Mesendoderm (in vitro differentiated cells): ENCODE results near the gene FRMD4B.
A peak's percentile ranks its signal among the peaks of the same experiment; 100 is the strongest.

ENCODE experiments used
- DNase-seq: peaks from one replicate; pipeline ENCODE4 v3.0.0; 2013
- H2AK5ac ChIP-seq: 2 replicates; pipeline ENCODE4 v1.6.1; 2013; ENCODE audit warnings: low read length, inconsistent platforms
- H2BK120ac ChIP-seq: 2 replicates; pipeline ENCODE4 v1.6.1; 2013; ENCODE audit warnings: low read depth, mild to moderate bottlenecking, low read length, moderate library complexity, mixed read lengths
- H2BK15ac ChIP-seq: replicated peaks from 2 replicates; pipeline ENCODE4 v1.6.1; 2013; ENCODE audit warnings: low read depth, mild to moderate bottlenecking, moderate library complexity
- H2BK5ac ChIP-seq: 2 replicates; pipeline ENCODE4 v1.6.1; 2013; ENCODE audit warnings: low read length, inconsistent platforms
- H3K18ac ChIP-seq: 2 replicates; pipeline ENCODE4 v1.6.1; 2013; ENCODE audit warnings: mild to moderate bottlenecking, low read length, mixed read lengths
- H3K23ac ChIP-seq: one replicate; pipeline ENCODE4 v1.6.1; 2013; ENCODE audit warnings: low read length
- H3K27ac ChIP-seq: 2 replicates; pipeline ENCODE4 v1.5.1; 2013; ENCODE audit warnings: low read depth, mild to moderate bottlenecking, inconsistent platforms, low read length, moderate library complexity
- H3K27me3 ChIP-seq: 2 replicates; pipeline ENCODE4 v1.6.1; 2013; ENCODE audit warnings: low read length, control low read depth, mild to moderate bottlenecking, inconsistent platforms; ENCODE audit not compliant: insufficient read depth, poor library complexity
- H3K36me3 ChIP-seq: 2 replicates; pipeline ENCODE4 v1.6.1; 2013; ENCODE audit warnings: low read length, inconsistent platforms; ENCODE audit not compliant: control insufficient read depth, insufficient read depth
- H3K4ac ChIP-seq: one replicate; pipeline ENCODE4 v1.6.1; 2013; ENCODE audit warnings: low read depth, mild to moderate bottlenecking, low read length, moderate library complexity
- H3K4me1 ChIP-seq: 2 replicates; pipeline ENCODE4 v1.6.1; 2013; ENCODE audit warnings: low read depth, low read length, inconsistent platforms; ENCODE audit not compliant: control insufficient read depth
- H3K4me2 ChIP-seq: 2 replicates; pipeline ENCODE4 v1.6.1; 2013; ENCODE audit warnings: low read length
- H3K4me3 ChIP-seq: 2 replicates; pipeline ENCODE4 v1.5.1; 2013; ENCODE audit warnings: mild to moderate bottlenecking, low read length
- H3K56ac ChIP-seq: one replicate; pipeline ENCODE4 v1.6.1; 2013; ENCODE audit warnings: low read length
- H3K79me1 ChIP-seq: 2 replicates; pipeline ENCODE4 v1.6.1; 2013; ENCODE audit warnings: low read length, inconsistent platforms
- H3K79me2 ChIP-seq: 2 replicates; pipeline ENCODE4 v1.6.1; 2013; ENCODE audit warnings: mild to moderate bottlenecking, low read length; ENCODE audit not compliant: control insufficient read depth, insufficient read depth
- H3K9ac ChIP-seq: 2 replicates; pipeline ENCODE4 v1.6.1; 2013; ENCODE audit warnings: low read length, inconsistent platforms
- H4K5ac ChIP-seq: one replicate; pipeline ENCODE4 v1.6.1; 2013; ENCODE audit warnings: low read length
- H4K8ac ChIP-seq: one replicate; pipeline ENCODE4 v1.6.1; 2013; ENCODE audit warnings: low read depth, mild to moderate bottlenecking, control low read depth, low read length, moderate library complexity
- WGBS: extraction: QIAGEN DNeasy Blood & Tissue Kit; methylation state at CpG from one replicate; pipeline ENCODE4 v1.1.7; 2013; ENCODE audit warnings: low lambda C conversion rate, missing lambda C conversion rate; ENCODE audit not compliant: insufficient coverage; ENCODE audit errors: extremely low coverage; 5-methylcytosine and 5-hydroxymethylcytosine counted together

Gene FRMD4B

DNA sequence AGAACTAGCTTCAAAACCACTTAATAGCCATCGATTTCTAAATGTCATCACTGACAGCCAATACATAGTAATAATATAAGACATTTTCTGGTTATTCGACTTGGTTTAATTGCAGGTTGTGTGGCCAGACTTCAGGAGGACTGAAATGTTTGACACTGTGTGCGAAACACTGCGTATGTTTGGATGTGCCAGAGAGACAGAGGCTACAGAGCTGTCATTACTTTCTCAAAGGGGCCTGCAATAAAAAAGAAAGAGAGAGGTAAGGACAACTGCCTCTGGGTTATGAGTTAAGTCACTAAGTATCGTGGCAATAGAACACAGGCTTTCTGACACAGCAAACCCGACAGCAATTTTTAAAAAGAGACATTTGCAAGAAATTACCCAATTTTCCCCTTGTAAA lies 264.4 kb downstream of the FRMD4B start:
- no peak overlapping the region for H3K4ac ChIP-seq
- no peaks in the 10 kb centered on the region for H3K36me3 ChIP-seq
- no peak overlapping the region for H3K4me3 ChIP-seq
- no peaks in the 10 kb centered on the region for H3K4me1 ChIP-seq
- H4K5ac ChIP-seq: no peak overlapping the region
- H3K18ac ChIP-seq: no peak overlapping the region
- WGBS: no CpG with 5 or more reads among the region's 6 CpGs
- H3K27ac ChIP-seq: no peak overlapping the region
- no peak overlapping the region for H3K9ac ChIP-seq
- H2AK5ac ChIP-seq: no peak overlapping the region
- no peak overlapping the region for H3K56ac ChIP-seq
- H3K79me1 ChIP-seq: no peaks in the 10 kb centered on the region
- H4K8ac ChIP-seq: no peak overlapping the region
- H3K27me3 ChIP-seq: no peaks in the 10 kb centered on the region
- no peak overlapping the region for H2BK5ac ChIP-seq
- H2BK15ac ChIP-seq: no peak overlapping the region
- H3K4me2 ChIP-seq: no peak overlapping the region
- H2BK120ac ChIP-seq: no peak overlapping the region
- no peaks in the 10 kb centered on the region for H3K79me2 ChIP-seq
- H3K23ac ChIP-seq: no peak overlapping the region
- no peak for DNase-seq

- DNase-seq: peak; percentile 88
- Histone ChIP-seq H2BK120ac (no peak overlapping the region), H3K56ac (no peak overlapping the region)
Measured at GRCh38 chr3:69120879-69121464, 264.9 kb downstream of the FRMD4B start.

More at GRCh38 chr3:69120879-69121464, 264.9 kb downstream of the FRMD4B start:
- Histone ChIP-seq H4K8ac (no peak overlapping the region), H3K23ac (no peak overlapping the region), H4K5ac (no peak overlapping the region), H3K18ac (no peak overlapping the region), H3K27me3 (no peaks in the 10 kb centered on the region), H3K4me3 (no peak overlapping the region), H3K36me3 (no peaks in the 10 kb centered on the region), H3K4me2 (no peak overlapping the region), H2BK5ac (no peak overlapping the region), H3K79me2 (no peaks in the 10 kb centered on the region), H3K9ac (no peak overlapping the region), H3K4ac (no peak overlapping the region), H3K4me1 (no peaks in the 10 kb centered on the region), H2BK15ac (no peak overlapping the region), H3K79me1 (no peaks in the 10 kb centered on the region), H2AK5ac (no peak overlapping the region), H3K27ac (no peak overlapping the region)
- WGBS: no CpG with 5 or more reads among the region's 1 CpG
